Astrocyte (in vitro differentiated cells and primary cell): ENCODE results near the gene NEU2. TPM values are rescaled to one million over a fixed set of nuclear protein-coding genes. Genes with fewer than 3 reads are reported as not detected.
A peak's percentile ranks its signal among the peaks of the same experiment; 100 is the strongest.

Experiments used
- DNase-seq: peaks from one replicate; pipeline ENCODE4 v3.0.0-alpha.2; 2010; ENCODE audit warnings: low read depth
- FAIRE-seq: peaks from 2 replicates; lab custom pipeline; 2011; peaks lifted over from hg19 to GRCh38; lab: Jason Lieb, UNC
- H2AFZ ChIP-seq: 2 replicates; pipeline ENCODE4 v1.6.0; 2012; ENCODE audit warnings: low read depth, low read length, inconsistent platforms
- H3K27ac ChIP-seq: 2 replicates; pipeline ENCODE4 v1.5.1; 2011; ENCODE audit warnings: low read depth, low read length, inconsistent platforms
- H3K27me3 ChIP-seq: 2 replicates; pipeline ENCODE4 v1.6.0; 2011; ENCODE audit warnings: low read length, inconsistent platforms; ENCODE audit not compliant: insufficient read depth
- H3K36me3 ChIP-seq: 2 replicates; pipeline ENCODE4 v1.5.1; 2011; ENCODE audit warnings: low read length, inconsistent platforms; ENCODE audit not compliant: insufficient read depth
- H3K4me1 ChIP-seq: 2 replicates; pipeline ENCODE4 v1.5.1; 2011; ENCODE audit warnings: low read length, inconsistent platforms; ENCODE audit not compliant: insufficient read depth
- H3K4me2 ChIP-seq: 2 replicates; pipeline ENCODE4 v1.6.0; 2012; ENCODE audit warnings: low read length, inconsistent platforms
- H3K4me3 ChIP-seq: 2 replicates; pipeline ENCODE4 v1.5.1; 2011; ENCODE audit warnings: low read depth, mild to moderate bottlenecking, low read length, inconsistent platforms; ENCODE audit not compliant: insufficient read depth
- H3K79me2 ChIP-seq: 2 replicates; pipeline ENCODE4 v1.6.0; 2012; ENCODE audit warnings: mild to moderate bottlenecking, low read length, inconsistent platforms; ENCODE audit not compliant: insufficient read depth
- H3K9ac ChIP-seq: 2 replicates; pipeline ENCODE4 v1.6.0; 2012; ENCODE audit warnings: mild to moderate bottlenecking, low read length, inconsistent platforms
- H3K9me3 ChIP-seq: 2 replicates; pipeline ENCODE4 v1.5.1; 2012; ENCODE audit warnings: low read depth, mild to moderate bottlenecking, low read length, inconsistent platforms; ENCODE audit not compliant: insufficient read depth
- H4K20me1 ChIP-seq: 2 replicates; pipeline ENCODE4 v1.6.0; 2012; ENCODE audit warnings: low read length, inconsistent platforms; ENCODE audit not compliant: insufficient read depth
- H3K27ac Mint-ChIP-seq: one replicate; pipeline ENCODE4 v1.8.0; 2021; ENCODE audit warnings: mild to moderate bottlenecking, mixed read lengths; ENCODE audit not compliant: unreplicated experiment
- H3K27me3 Mint-ChIP-seq: one replicate; pipeline ENCODE4 v1.8.0; 2021; ENCODE audit warnings: low read depth, mixed read lengths; ENCODE audit not compliant: unreplicated experiment
- H3K36me3 Mint-ChIP-seq: one replicate; pipeline ENCODE4 v1.8.0; 2021; ENCODE audit warnings: low read depth, mixed read lengths; ENCODE audit not compliant: unreplicated experiment
- H3K4me1 Mint-ChIP-seq: one replicate; pipeline ENCODE4 v1.8.0; 2021; ENCODE audit warnings: low read depth, mixed read lengths; ENCODE audit not compliant: unreplicated experiment
- H3K4me3 Mint-ChIP-seq: one replicate; pipeline ENCODE4 v1.8.0; 2021; ENCODE audit warnings: mild to moderate bottlenecking, moderate library complexity, mixed read lengths; ENCODE audit not compliant: unreplicated experiment
- H3K9me3 Mint-ChIP-seq: one replicate; pipeline ENCODE4 v1.8.0; 2021; ENCODE audit warnings: mild to moderate bottlenecking, mixed read lengths; ENCODE audit not compliant: unreplicated experiment
- CTCF ChIP-seq: IDR thresholded peaks from 2 replicates; pipeline ENCODE4 v1.5.1; 2011; ENCODE audit warnings: low read depth, mild to moderate bottlenecking, inconsistent platforms, low read length, moderate library complexity; ENCODE audit not compliant: insufficient read depth
- EZH2 ChIP-seq: IDR thresholded peaks from 2 replicates; pipeline ENCODE4 v1.6.1; 2012; ENCODE audit warnings: mild to moderate bottlenecking, low read length, inconsistent platforms; ENCODE audit not compliant: insufficient read depth
- total RNA-seq: library from RNA; stranded (reverse); gene quantifications from 2 replicates; pipeline ENCODE4 v1.2.1, GENCODE V29; 2021

Gene NEU2
- total RNA-seq, 1 donor from 2014 or later, result not detected

GRCh38 chr2:233025706-233026105 is 6.8 kb upstream of the NEU2 start:
- Mint-ChIP-seq H3K9me3 (no peaks in the 10 kb centered on the region), H3K4me3 (no peak overlapping the region), H3K27ac (no peak overlapping the region), H3K27me3 (peaks cover 3% of the 10 kb centered on the region), H3K4me1 (peaks cover 12% of the 10 kb centered on the region), H3K36me3 (no peaks in the 10 kb centered on the region)
- Histone ChIP-seq H3K27me3 (no peaks in the 10 kb centered on the region), H2AFZ (no peak overlapping the region), H3K4me2 (no peak overlapping the region), H3K36me3 (no peaks in the 10 kb centered on the region), H4K20me1 (no peaks in the 10 kb centered on the region), H3K9ac (no peak overlapping the region), H3K79me2 (no peaks in the 10 kb centered on the region), H3K9me3 (no peaks in the 10 kb centered on the region), H3K4me1 (peaks cover 12% of the 10 kb centered on the region), H3K27ac (no peak overlapping the region), H3K4me3 (no peak overlapping the region)
- FAIRE-seq (no peak), DNase-seq (peak; percentile 23)
- TF ChIP-seq EZH2 (no peak), CTCF (no peak)

- no peak for TF ChIP-seq CTCF
- no peak for TF ChIP-seq EZH2
- H3K4me1 Mint-ChIP-seq, result peaks cover 12% of the 10 kb centered on the region
Measured at GRCh38 chr2:233026198-233026813, 6.2 kb upstream of the NEU2 start.

GRCh38 chr2:233029321-233029720 is 3.2 kb upstream of the NEU2 start:
- TF ChIP-seq EZH2 (no peak), CTCF (no peak)
- no peak overlapping the region for H3K27ac Mint-ChIP-seq
- no peaks in the 10 kb centered on the region for H4K20me1 ChIP-seq
- H3K79me2 ChIP-seq, result no peaks in the 10 kb centered on the region
- no peaks in the 10 kb centered on the region for H3K27me3 ChIP-seq
- no peaks in the 10 kb centered on the region for H3K36me3 ChIP-seq
- DNase-seq (no peak), FAIRE-seq (no peak)
- H3K9me3 Mint-ChIP-seq, result no peaks in the 10 kb centered on the region
- no peaks in the 10 kb centered on the region for H3K9me3 ChIP-seq
- H3K4me3 Mint-ChIP-seq, result no peak overlapping the region
- H3K27me3 Mint-ChIP-seq, result no peaks in the 10 kb centered on the region
- no peaks in the 10 kb centered on the region for H3K36me3 Mint-ChIP-seq
- no peak overlapping the region for H3K4me2 ChIP-seq
- H3K9ac ChIP-seq, result no peak overlapping the region
- H2AFZ ChIP-seq, result no peak overlapping the region
- no peak overlapping the region for H3K4me3 ChIP-seq
- H3K4me1 ChIP-seq, result peaks cover 16% of the 10 kb centered on the region
- H3K4me1 Mint-ChIP-seq, result peaks cover 20% of the 10 kb centered on the region
- H3K27ac ChIP-seq, result no peak overlapping the region

More at GRCh38 chr2:233026198-233026813, 6.2 kb upstream of the NEU2 start:
- peak; percentile 86 for DNase-seq
- peak overlapping the region; percentile 31 for H3K27ac Mint-ChIP-seq
- no peaks in the 10 kb centered on the region for H3K79me2 ChIP-seq
- H3K4me2 ChIP-seq, result peak overlapping the region; percentile 50
- H3K36me3 Mint-ChIP-seq, result no peaks in the 10 kb centered on the region
- H3K36me3 ChIP-seq, result no peaks in the 10 kb centered on the region
- peaks cover 12% of the 10 kb centered on the region for H3K4me1 ChIP-seq
- peak; percentile 88 for FAIRE-seq
- H3K4me3 ChIP-seq, result no peak overlapping the region
- H2AFZ ChIP-seq, result no peak overlapping the region
- no peaks in the 10 kb centered on the region for H4K20me1 ChIP-seq
- peak overlapping the region; percentile 36 for H3K4me3 Mint-ChIP-seq
- H3K9me3 ChIP-seq, result no peaks in the 10 kb centered on the region
- H3K9ac ChIP-seq, result no peak overlapping the region
- H3K9me3 Mint-ChIP-seq, result no peaks in the 10 kb centered on the region
- no peak overlapping the region for H3K27ac ChIP-seq
- peaks cover 3% of the 10 kb centered on the region for H3K27me3 Mint-ChIP-seq
- H3K27me3 ChIP-seq, result no peaks in the 10 kb centered on the region
